HEK293 (cell line): ENCODE measurements around the gene DNAJC7.

Experiments
- CTCF ChIA-PET: fragments of 350-600 bp; formaldehyde crosslinking; extraction: SDS; loops from one replicate; lab custom pipeline; 2021; ENCODE audit warnings: antibody characterized with exemption; lab: Yijun Ruan, JAX
- POLR2A ChIA-PET: fragments of 300-600 bp; formaldehyde crosslinking; extraction: SDS; loops from one replicate; lab custom pipeline; 2020; ENCODE audit warnings: antibody characterized with exemption, inconsistent platforms; lab: Yijun Ruan, JAX
- H3K27ac ChIP-seq: fragments of 200-500 bp; sonication (Bioruptor generic); 2 replicates; pipeline ENCODE4 v1.5.1; 2014; ENCODE audit warnings: low read depth, low read length, control low read depth, inconsistent platforms; ENCODE audit errors: extremely low read depth
- H3K36me3 ChIP-seq, 2 experiments: fragments of 200-500 bp in 1 of 2; sonication (Bioruptor generic) in 1 of 2; 1 replicate in 1 of 2; 2 replicates in 1 of 2; pipeline ENCODE4 v1.5.1; 2014 to 2017; ENCODE audit warnings: inconsistent platforms in 2 of 2, low read length in 2 of 2; ENCODE audit not compliant: control insufficient read depth in 2 of 2, insufficient read depth in 1 of 2
- H3K4me1 ChIP-seq: fragments of 200-500 bp; sonication (Bioruptor generic); 2 replicates; pipeline ENCODE4 v1.5.1; 2014; ENCODE audit warnings: mild to moderate bottlenecking, low read length, inconsistent platforms; ENCODE audit not compliant: control insufficient read depth, insufficient read depth
- H3K4me3 ChIP-seq: 2 replicates; pipeline ENCODE4 v1.5.1; 2011; ENCODE audit warnings: low read depth, mild to moderate bottlenecking, control low read depth, low read length, moderate library complexity
- H3K9me3 ChIP-seq: fragments of 200-500 bp; sonication (Bioruptor generic); 2 replicates; pipeline ENCODE4 v1.5.1; 2014; ENCODE audit warnings: low read depth, low read length, inconsistent platforms; ENCODE audit not compliant: control insufficient read depth, insufficient read depth
- FEZF1 ChIP-seq: fragments of 450-650 bp; formaldehyde crosslinking; IDR thresholded peaks from 2 replicates; pipeline ENCODE4 v1.5.1; 2016; ENCODE audit warnings: missing biosample characterization, missing genetic modification characterization
- KLF7 ChIP-seq: fragments of 450-650 bp; formaldehyde crosslinking; IDR thresholded peaks from 2 replicates; pipeline ENCODE4 v1.5.1; 2016; ENCODE audit warnings: missing biosample characterization, missing genetic modification characterization, borderline replicate concordance
- OSR2 ChIP-seq: fragments of 450-650 bp; formaldehyde crosslinking; IDR thresholded peaks from 2 replicates; pipeline ENCODE4 v1.5.1; 2016; ENCODE audit warnings: missing biosample characterization, missing genetic modification characterization
- SP3 ChIP-seq: fragments of 450-650 bp; formaldehyde crosslinking; IDR thresholded peaks from 2 replicates; pipeline ENCODE4 v1.5.1; 2016; ENCODE audit warnings: missing biosample characterization, missing genetic modification characterization
- TRIM28 ChIP-seq: IDR thresholded peaks from 2 replicates; pipeline ENCODE4 v1.6.1; 2011; ENCODE audit warnings: low read length, control low read depth, borderline replicate concordance
- YY2 ChIP-seq: fragments of 450-650 bp; formaldehyde crosslinking; IDR thresholded peaks from 2 replicates; pipeline ENCODE4 v1.5.1; 2016; ENCODE audit warnings: missing biosample characterization, missing genetic modification characterization
- ZBTB20 ChIP-seq: fragments of 450-650 bp; formaldehyde crosslinking; IDR thresholded peaks from 2 replicates; pipeline ENCODE4 v1.5.1; 2016; ENCODE audit warnings: missing biosample characterization, missing genetic modification characterization
- ZBTB21 ChIP-seq: fragments of 450-650 bp; formaldehyde crosslinking; IDR thresholded peaks from 2 replicates; pipeline ENCODE4 v1.5.1; 2017; ENCODE audit warnings: missing biosample characterization, missing genetic modification characterization
- ZFP69B ChIP-seq: fragments of 450-650 bp; formaldehyde crosslinking; IDR thresholded peaks from 2 replicates; pipeline ENCODE4 v1.5.1; 2016; ENCODE audit warnings: missing biosample characterization, missing genetic modification characterization
- ZNF23 ChIP-seq: fragments of 450-650 bp; formaldehyde crosslinking; IDR thresholded peaks from 2 replicates; pipeline ENCODE4 v1.5.1; 2016; ENCODE audit warnings: missing biosample characterization, missing genetic modification characterization, borderline replicate concordance
- ZNF266 ChIP-seq: fragments of 450-650 bp; formaldehyde crosslinking; IDR thresholded peaks from 2 replicates; pipeline ENCODE4 v1.5.1; 2016; ENCODE audit warnings: missing biosample characterization, missing genetic modification characterization, low read depth
- ZNF274 ChIP-seq, 2 experiments: fragments of 200-500 bp in 1 of 2; fragments of 450-650 bp in 1 of 2; sonication (Bioruptor generic) in 1 of 2; formaldehyde crosslinking in 1 of 2; IDR thresholded peaks; 2 replicates each; pipeline versions ENCODE4 v1.5.1 to v1.6.1; 2014 to 2016; ENCODE audit warnings: borderline replicate concordance in 1 of 2, inconsistent platforms in 1 of 2, low read length in 1 of 2, missing biosample characterization in 1 of 2, missing genetic modification characterization in 1 of 2
- ZNF335 ChIP-seq: fragments of 450-650 bp; formaldehyde crosslinking; conservative IDR thresholded peaks from 2 replicates; pipeline ENCODE4 v1.5.1; 2016; ENCODE audit warnings: missing biosample characterization, missing genetic modification characterization
- ZNF341 ChIP-seq: fragments of 450-650 bp; formaldehyde crosslinking; IDR thresholded peaks from 2 replicates; pipeline ENCODE4; 2016; ENCODE audit warnings: low read depth, missing biosample characterization, missing genetic modification characterization
- ZNF423 ChIP-seq: fragments of 450-650 bp; formaldehyde crosslinking; IDR thresholded peaks from 2 replicates; pipeline ENCODE4 v1.5.1; 2016; ENCODE audit warnings: missing biosample characterization, missing genetic modification characterization
- ZNF473 ChIP-seq: fragments of 450-650 bp; formaldehyde crosslinking; IDR thresholded peaks from 2 replicates; pipeline ENCODE4 v1.5.1; 2017; ENCODE audit warnings: missing biosample characterization, missing genetic modification characterization
- ZNF596 ChIP-seq: fragments of 450-650 bp; IDR thresholded peaks from 2 replicates; pipeline ENCODE4 v1.5.0; 2018; ENCODE audit warnings: missing biosample characterization, mild to moderate bottlenecking, missing genetic modification characterization, moderate library complexity
- ZNF621 ChIP-seq: fragments of 450-650 bp; formaldehyde crosslinking; IDR thresholded peaks from 2 replicates; pipeline ENCODE4 v1.5.1; 2017; ENCODE audit warnings: missing biosample characterization, missing genetic modification characterization
- ZNF623 ChIP-seq: fragments of 450-650 bp; formaldehyde crosslinking; IDR thresholded peaks from 2 replicates; pipeline ENCODE4 v1.5.1; 2016; ENCODE audit warnings: missing biosample characterization, missing genetic modification characterization
- ZNF654 ChIP-seq: fragments of 450-650 bp; formaldehyde crosslinking; IDR thresholded peaks from 2 replicates; pipeline ENCODE4 v1.5.1; 2016; ENCODE audit warnings: low read depth, missing biosample characterization, missing genetic modification characterization
- ZNF707 ChIP-seq: fragments of 450-650 bp; formaldehyde crosslinking; IDR thresholded peaks from 2 replicates; pipeline ENCODE4 v1.5.1; 2016; ENCODE audit warnings: missing biosample characterization, missing genetic modification characterization
- TF ChIP-seq, protein P1 (sequence below): fragments of 450-650 bp; formaldehyde crosslinking; IDR thresholded peaks from 2 replicates; pipeline ENCODE4 v1.5.1; 2017; ENCODE audit warnings: missing biosample characterization, missing genetic modification characterization
- TF ChIP-seq, protein P2 (sequence below): fragments of 450-650 bp; formaldehyde crosslinking; IDR thresholded peaks from 2 replicates; pipeline ENCODE4 v1.5.1; 2017; ENCODE audit warnings: missing biosample characterization, missing genetic modification characterization

Gene DNAJC7

DNA sequence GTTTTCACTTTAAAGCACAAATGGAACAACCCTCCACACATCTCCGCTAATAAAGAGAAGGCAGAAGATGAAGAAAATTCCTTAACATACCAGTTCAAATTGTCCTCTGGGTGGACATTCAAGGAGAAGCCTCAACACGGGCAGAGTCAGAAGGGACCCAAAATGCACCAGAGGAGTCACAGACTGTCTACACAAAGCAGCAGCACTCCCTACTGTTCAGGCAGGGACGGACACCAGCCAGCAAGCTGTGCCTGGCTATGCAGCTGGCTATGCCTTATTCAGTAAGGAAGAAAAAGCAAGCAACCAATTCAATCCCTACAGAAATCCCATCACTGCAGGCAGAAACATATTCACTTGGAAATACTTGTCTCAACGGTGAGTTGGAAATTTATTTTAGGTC, 8.1 kb downstream of the DNAJC7 start:
- POLR2A ChIA-PET = interaction anchor here (0.6 to 1.2 kb wide), 3 partner anchors 11 to 218 kb away, joined by 3 to 6 read pairs (median 5); partner anchors contain the start of gene NKIRAS2
- TF ChIP-seq ZNF707 (tag by site-specific recombination) = no peak
- peak; percentile 39 for TF ChIP-seq ZNF654 (tag by site-specific recombination)
- TF ChIP-seq KLF7 = no peak
- TF ChIP-seq ZNF423 = no peak
- H3K9me3 ChIP-seq = no peaks in the 10 kb centered on the region
- peaks cover 17 to 18% of the 10 kb centered on the region in 2 experiments for H3K36me3 ChIP-seq
- H3K4me3 ChIP-seq = no peak overlapping the region
- no peak overlapping the region; the same call in 1 of the 2 replicates for H3K27ac ChIP-seq
- 0 out of 2 replicates have a peak, but pooled peaks cover 5% of the 10 kb centered on the region for H3K4me1 ChIP-seq
- CTCF ChIA-PET = interaction anchor here (0.9 to 2.1 kb wide), 3 partner anchors 9 to 95 kb away, joined by 4 to 15 read pairs (median 5); partner anchors contain the start of genes DNAJC7 and NKIRAS2

DNA sequence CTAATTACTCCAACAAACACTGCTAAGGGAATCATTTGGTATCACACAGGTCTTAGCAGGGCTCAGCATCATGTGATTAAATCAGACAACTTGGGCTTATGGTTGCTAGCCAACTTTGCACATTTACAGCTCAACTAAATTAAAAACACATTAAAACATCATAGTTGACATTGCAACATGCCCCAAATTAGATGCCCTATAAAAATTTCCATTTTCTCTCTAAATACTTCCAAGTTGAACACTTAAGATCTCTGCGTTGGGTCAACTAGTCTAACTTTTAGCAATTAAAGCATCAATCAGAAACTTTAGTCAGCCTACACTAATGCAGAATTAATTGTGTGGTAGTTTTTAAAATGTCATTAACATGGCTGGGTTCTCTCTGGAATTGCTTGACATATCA, 12.1 kb downstream of the DNAJC7 start:
- TF ChIP-seq, protein P1, sequence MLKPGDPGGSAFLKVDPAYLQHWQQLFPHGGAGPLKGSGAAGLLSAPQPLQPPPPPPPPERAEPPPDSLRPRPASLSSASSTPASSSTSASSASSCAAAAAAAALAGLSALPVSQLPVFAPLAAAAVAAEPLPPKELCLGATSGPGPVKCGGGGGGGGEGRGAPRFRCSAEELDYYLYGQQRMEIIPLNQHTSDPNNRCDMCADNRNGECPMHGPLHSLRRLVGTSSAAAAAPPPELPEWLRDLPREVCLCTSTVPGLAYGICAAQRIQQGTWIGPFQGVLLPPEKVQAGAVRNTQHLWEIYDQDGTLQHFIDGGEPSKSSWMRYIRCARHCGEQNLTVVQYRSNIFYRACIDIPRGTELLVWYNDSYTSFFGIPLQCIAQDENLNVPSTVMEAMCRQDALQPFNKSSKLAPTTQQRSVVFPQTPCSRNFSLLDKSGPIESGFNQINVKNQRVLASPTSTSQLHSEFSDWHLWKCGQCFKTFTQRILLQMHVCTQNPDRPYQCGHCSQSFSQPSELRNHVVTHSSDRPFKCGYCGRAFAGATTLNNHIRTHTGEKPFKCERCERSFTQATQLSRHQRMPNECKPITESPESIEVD (tag by site-specific recombination) = peak; percentile 77
- TF ChIP-seq ZBTB20 (tag by site-specific recombination) (no peak), SP3 (tag by site-specific recombination) (no peak), OSR2 (peak; percentile 7; the same call in 1 of the 2 replicates), FEZF1 (tag by site-specific recombination) (peak; percentile 36; the same call in 1 of the 2 replicates)
- TF ChIP-seq, all 188 proteins: peak for 3
- Histone ChIP-seq H3K4me3 (no peak overlapping the region), H3K4me1 (0 out of 2 replicates have a peak, but pooled peaks cover 2% of the 10 kb centered on the region), H3K9me3 (no peaks in the 10 kb centered on the region; the same call in 1 of the 2 replicates), H3K36me3 (peaks cover 37 to 46% of the 10 kb centered on the region in 2 experiments), H3K27ac (no peak overlapping the region; the same call in 1 of the 2 replicates)
- ChIA-PET POLR2A (interaction anchor here (1.1 kb wide), 1 partner anchor 12 kb away, joined by 3 read pairs; the partner anchor contains the start of gene DNAJC7), CTCF (interaction anchor here (0.6 to 5.3 kb wide), 6 partner anchors 11 to 401 kb away, joined by 3 to 21 read pairs (median 4); partner anchors contain the start of genes DNAJC7 and NKIRAS2)

DNA sequence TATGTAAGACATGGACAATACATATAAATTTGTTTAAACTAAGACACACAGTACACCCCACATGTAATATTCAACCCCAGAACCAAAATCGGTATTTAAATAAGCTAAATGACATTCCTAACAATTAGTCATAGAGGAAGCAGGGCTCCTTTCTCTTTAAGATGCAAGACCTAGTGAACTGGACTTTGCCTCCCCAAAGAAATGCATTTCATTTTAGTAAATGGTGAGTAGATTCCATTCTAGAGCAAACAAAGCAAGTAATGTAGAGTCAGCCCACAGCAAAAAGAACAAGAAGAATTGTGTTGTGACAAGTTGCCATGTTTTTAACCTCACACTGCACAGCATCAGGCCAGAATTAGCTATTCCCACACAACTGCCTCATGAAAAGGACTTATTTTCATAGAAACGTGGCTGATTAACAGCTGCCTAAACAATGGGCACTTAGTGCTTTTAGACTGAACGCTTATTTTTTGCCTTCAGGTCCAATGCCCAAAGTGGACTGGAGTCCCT, 14.4 kb downstream of the DNAJC7 start:
- TF ChIP-seq ZNF473 (tag by site-specific recombination) (no peak), ZNF335 (tag by site-specific recombination) (no peak), ZNF274 (IDR thresholded peaks at IDR 0.05; ENCODE audit: low read length) (no peak), ZNF274 (tag by site-specific recombination; IDR thresholded peaks at IDR 0.05; ENCODE audit: borderline replicate concordance) (no peak)
- TF ChIP-seq, all 188 proteins: peak for 0
- ChIA-PET POLR2A (interaction anchor here (0.6 kb wide), 1 partner anchor 18 kb away, joined by 3 read pairs; the partner anchor contains the start of gene NKIRAS2), CTCF (interaction anchor here (0.6 to 5.3 kb wide), 3 partner anchors 16 to 212 kb away, joined by 3 to 21 read pairs (median 9); partner anchors contain the start of gene NKIRAS2)
- Histone ChIP-seq H3K27ac (no peak overlapping the region), H3K9me3 (no peaks in the 10 kb centered on the region; the same call in 1 of the 2 replicates), H3K36me3 (peaks cover 51 to 53% of the 10 kb centered on the region in 2 experiments), H3K4me3 (no peak overlapping the region), H3K4me1 (0 out of 2 replicates have a peak, but pooled peaks cover 2% of the 10 kb centered on the region)

DNA sequence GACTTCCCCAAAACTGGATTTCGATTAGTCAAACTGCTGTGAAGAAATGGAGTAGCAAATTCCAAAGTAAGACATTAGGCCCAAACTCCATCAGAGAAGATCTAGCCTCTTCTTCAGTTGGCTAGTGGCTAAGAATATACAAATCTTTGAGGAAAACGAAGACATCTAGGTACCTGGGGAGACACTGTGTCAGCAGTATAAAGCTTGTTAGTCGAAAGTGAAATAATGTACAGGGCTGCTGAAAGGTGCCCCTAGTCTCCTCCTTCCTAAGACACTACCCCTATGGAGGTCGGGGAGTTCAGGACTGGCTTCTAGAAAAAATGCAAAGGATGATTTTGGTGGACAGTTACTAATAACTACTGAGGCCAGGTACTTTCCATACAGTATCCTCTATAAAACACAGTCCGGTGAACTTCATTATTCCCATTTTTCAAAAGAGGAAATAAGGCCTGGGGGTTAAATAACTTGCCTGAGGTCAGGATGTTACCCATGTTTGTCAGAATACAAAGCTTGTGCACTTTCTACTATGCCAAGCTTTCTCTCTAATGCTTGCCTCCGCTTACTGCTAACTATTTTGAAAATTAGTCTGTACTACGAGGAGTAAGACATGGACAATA, 15.0 kb downstream of the DNAJC7 start:
- Histone ChIP-seq H3K4me3 (no peak overlapping the region), H3K4me1 (0 out of 2 replicates have a peak, but pooled peaks cover 2% of the 10 kb centered on the region), H3K36me3 (peaks cover 51 to 59% of the 10 kb centered on the region in 2 experiments), H3K9me3 (no peaks in the 10 kb centered on the region; the same call in 1 of the 2 replicates), H3K27ac (no peak overlapping the region)
- ChIA-PET POLR2A (no interaction called here), CTCF (interaction anchor here (0.7 to 5.3 kb wide), 2 partner anchors 17 to 117 kb away, joined by 3 to 21 read pairs; partner anchors contain the start of gene NKIRAS2)
- TF ChIP-seq ZNF623 (tag by site-specific recombination) = no peak
- no peak for TF ChIP-seq ZNF596 (tag by site-specific recombination)
- TF ChIP-seq YY2 (tag by site-specific recombination) = no peak
- no peak for TF ChIP-seq TRIM28
- TF ChIP-seq, protein P2, sequence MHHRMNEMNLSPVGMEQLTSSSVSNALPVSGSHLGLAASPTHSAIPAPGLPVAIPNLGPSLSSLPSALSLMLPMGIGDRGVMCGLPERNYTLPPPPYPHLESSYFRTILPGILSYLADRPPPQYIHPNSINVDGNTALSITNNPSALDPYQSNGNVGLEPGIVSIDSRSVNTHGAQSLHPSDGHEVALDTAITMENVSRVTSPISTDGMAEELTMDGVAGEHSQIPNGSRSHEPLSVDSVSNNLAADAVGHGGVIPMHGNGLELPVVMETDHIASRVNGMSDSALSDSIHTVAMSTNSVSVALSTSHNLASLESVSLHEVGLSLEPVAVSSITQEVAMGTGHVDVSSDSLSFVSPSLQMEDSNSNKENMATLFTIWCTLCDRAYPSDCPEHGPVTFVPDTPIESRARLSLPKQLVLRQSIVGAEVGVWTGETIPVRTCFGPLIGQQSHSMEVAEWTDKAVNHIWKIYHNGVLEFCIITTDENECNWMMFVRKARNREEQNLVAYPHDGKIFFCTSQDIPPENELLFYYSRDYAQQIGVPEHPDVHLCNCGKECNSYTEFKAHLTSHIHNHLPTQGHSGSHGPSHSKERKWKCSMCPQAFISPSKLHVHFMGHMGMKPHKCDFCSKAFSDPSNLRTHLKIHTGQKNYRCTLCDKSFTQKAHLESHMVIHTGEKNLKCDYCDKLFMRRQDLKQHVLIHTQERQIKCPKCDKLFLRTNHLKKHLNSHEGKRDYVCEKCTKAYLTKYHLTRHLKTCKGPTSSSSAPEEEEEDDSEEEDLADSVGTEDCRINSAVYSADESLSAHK (tag by site-specific recombination) = no peak
- TF ChIP-seq ZNF266 (tag by site-specific recombination) = no peak
- TF ChIP-seq ZNF23 (tag by site-specific recombination) = no peak
- TF ChIP-seq ZFP69B (tag by site-specific recombination) = no peak
- TF ChIP-seq ZNF341 = no peak
- TF ChIP-seq ZBTB21 (tag by site-specific recombination) = no peak
- TF ChIP-seq ZNF423 = no peak
- TF ChIP-seq ZNF621 (tag by site-specific recombination) = no peak
